Measurements from ENCODE around the gene ANG. TPM values are rescaled to one million over a fixed set of nuclear protein-coding genes. Genes with fewer than 3 reads are reported as not detected.

Gene ANG
- total and polyA plus RNA-seq, 2 of the 8 experiments (the other 6 are each of a cell fraction or from before 2014, with no cell fraction given) = 2.2 to 4.6 TPM

- TF ChIP-seq CHD7 (IDR thresholded peaks at IDR 0.05; ENCODE audit: insufficient replicate concordance, low read length) = no peak
- TF ChIP-seq PHF8 (conservative IDR thresholded peaks at IDR 0.05; ENCODE audit: low read depth, low read length) = no peak; the same call in 1 of the 2 replicates
- TF ChIP-seq GABPA (IDR thresholded peaks at IDR 0.05; ENCODE audit: borderline replicate concordance, insufficient read depth, low read length) = no peak
- TF ChIP-seq RBBP5 (IDR thresholded peaks at IDR 0.05; ENCODE audit: borderline replicate concordance, low read depth, low read length) = 0 out of 2 replicates have a peak, but pooled peaks have one; percentile 58
- TF ChIP-seq KDM1A (IDR thresholded peaks at IDR 0.05; ENCODE audit: borderline replicate concordance, low read length) = peak; percentile 38; the same call in 1 of the 2 replicates
- TF ChIP-seq TEAD4 (IDR thresholded peaks at IDR 0.05; ENCODE audit: low read depth, low read length) = peak; percentile 63
- TF ChIP-seq RAD21 (IDR thresholded peaks at IDR 0.05 in 1 of 2, conservative IDR thresholded peaks at IDR 0.05 in 1 of 2; ENCODE audit: low read depth in 2 of 2, low read length in 2 of 2) = no peak
- no peak for TF ChIP-seq SP4 (IDR thresholded peaks at IDR 0.05; ENCODE audit: low read length)
- TF ChIP-seq CREB1 (IDR thresholded peaks at IDR 0.05) = no peak
- TF ChIP-seq TAF1 (IDR thresholded peaks at IDR 0.05; ENCODE audit: low read depth, low read length) = no peak
Observed at GRCh38 chr14:20681348-20682126, 7.0 kb upstream of the ANG start (continued).
